Activated CD8-positive, alpha-beta T cell treated with anti-CD3 and anti-CD28 coated beads, Interleukin-2, amount 10 ng/mL, durations not matched to agents 7 days and 5 days (primary cell): Measurements from ENCODE around the gene SRPK1. TPM values are rescaled to one million over a fixed set of nuclear protein-coding genes. Genes with fewer than 3 reads are reported as not detected.

Source experiments
- ATAC-seq: fragments of 150-1000 bp; cut with Tn5 transposase; one replicate; pipeline ENCODE4 v1.10.0; 2021; ENCODE audit warnings: moderate library complexity
- CTCF ChIA-PET: fragments of 350-600 bp; sonication (Branson Sonifier 250); formaldehyde crosslinking; loops from one replicate; lab custom pipeline; 2021; ENCODE audit warnings: antibody characterized with exemption; lab: Charles Lee
- POLR2A ChIA-PET: fragments of 350-600 bp; sonication (Branson Sonifier 250); formaldehyde crosslinking; loops from one replicate; lab custom pipeline; 2021; ENCODE audit warnings: antibody characterized with exemption; lab: Charles Lee
- DNase-seq: peaks from one replicate; pipeline ENCODE4 v3.0.0-alpha.2; 2020
- H3K27ac Mint-ChIP-seq: one replicate; pipeline ENCODE4 v1.8.0; 2021; ENCODE audit warnings: mild to moderate bottlenecking, mixed read lengths
- H3K27me3 Mint-ChIP-seq: one replicate; pipeline ENCODE4 v1.8.0; 2021; ENCODE audit warnings: low read depth, mixed read lengths
- H3K36me3 Mint-ChIP-seq: one replicate; pipeline ENCODE4 v1.8.0; 2021; ENCODE audit warnings: low read depth, mixed read lengths
- H3K4me1 Mint-ChIP-seq: one replicate; pipeline ENCODE4 v1.8.0; 2021; ENCODE audit warnings: low read depth, mixed read lengths
- H3K4me3 Mint-ChIP-seq: one replicate; pipeline ENCODE4 v1.8.0; 2021; ENCODE audit warnings: mild to moderate bottlenecking, mixed read lengths
- H3K9me3 Mint-ChIP-seq: one replicate; pipeline ENCODE4 v1.8.0; 2022; ENCODE audit warnings: mixed read lengths; ENCODE audit not compliant: insufficient read depth
- total RNA-seq, 2 experiments: library from RNA; stranded (reverse); gene quantifications; one replicate each; pipeline ENCODE4 v1.2.3, GENCODE V29; 2021

SRPK1 gene
- total RNA-seq, 2 experiments from 2014 or later = 81.2 to 86.3 TPM

GRCh38 chr6:35842381-35842780, 78.5 kb downstream of the SRPK1 start:
- ChIA-PET CTCF (no interaction called here), POLR2A (no interaction called here)
- Mint-ChIP-seq H3K27me3 (no peaks in the 10 kb centered on the region), H3K4me1 (no peaks in the 10 kb centered on the region), H3K27ac (no peak overlapping the region), H3K9me3 (no peaks in the 10 kb centered on the region), H3K4me3 (no peak overlapping the region), H3K36me3 (peaks cover 58% of the 10 kb centered on the region)
- DNase-seq = no peak
- ATAC-seq = no peak

GRCh38 chr6:35839019-35839418, 81.9 kb downstream of the SRPK1 start:
- POLR2A ChIA-PET = no interaction called here
- no peak overlapping the region for H3K27ac Mint-ChIP-seq
- CTCF ChIA-PET = interaction anchor here (0.8 to 1.3 kb wide), 2 partner anchors 102 to 266 kb away, joined by 3 to 5 read pairs; partner anchors contain the start of gene ARMC12
- no peaks in the 10 kb centered on the region for H3K27me3 Mint-ChIP-seq
- DNase-seq (no peak), ATAC-seq (no peak)
- no peaks in the 10 kb centered on the region for H3K4me1 Mint-ChIP-seq
- H3K4me3 Mint-ChIP-seq = no peak overlapping the region
- H3K36me3 Mint-ChIP-seq = peaks cover 59% of the 10 kb centered on the region
- H3K9me3 Mint-ChIP-seq = no peaks in the 10 kb centered on the region

- Mint-ChIP-seq H3K36me3 (peaks cover 43% of the 10 kb centered on the region), H3K27me3 (no peaks in the 10 kb centered on the region), H3K9me3 (no peaks in the 10 kb centered on the region), H3K27ac (no peak overlapping the region), H3K4me1 (no peaks in the 10 kb centered on the region), H3K4me3 (no peak overlapping the region)
- ATAC-seq = no peak
- ChIA-PET CTCF (no interaction called here), POLR2A (no interaction called here)
- DNase-seq = no peak
These were observed 87.4 kb downstream of the SRPK1 start for GRCh38 chr6:35833536-35833935.

- POLR2A ChIA-PET = no interaction called here
- CTCF ChIA-PET = interaction anchor here (1.2 kb wide), 1 partner anchor 16 kb away, joined by 3 read pairs; no protein-coding TSS in a partner anchor
- peaks cover 29% of the 10 kb centered on the region for H3K36me3 Mint-ChIP-seq
- no peak overlapping the region for H3K4me3 Mint-ChIP-seq
- no peaks in the 10 kb centered on the region for H3K4me1 Mint-ChIP-seq
- no peaks in the 10 kb centered on the region for H3K9me3 Mint-ChIP-seq
- ATAC-seq = no peak
- H3K27ac Mint-ChIP-seq = no peak overlapping the region
- DNase-seq = no peak
- no peaks in the 10 kb centered on the region for H3K27me3 Mint-ChIP-seq
These were observed 89.5 kb downstream of the SRPK1 start for GRCh38 chr6:35831257-35832007.

GRCh38 chr6:35829306-35829705, 91.6 kb downstream of the SRPK1 start:
- Mint-ChIP-seq H3K27me3 (peaks cover 3% of the 10 kb centered on the region), H3K4me1 (no peaks in the 10 kb centered on the region), H3K27ac (no peak overlapping the region), H3K9me3 (no peaks in the 10 kb centered on the region), H3K4me3 (no peak overlapping the region), H3K36me3 (peaks cover 17% of the 10 kb centered on the region)
- ChIA-PET CTCF (no interaction called here), POLR2A (no interaction called here)
- ATAC-seq (no peak), DNase-seq (no peak)

GRCh38 chr6:35824552-35825192, 96.2 kb downstream of the SRPK1 start:
- peaks cover 3% of the 10 kb centered on the region for H3K27me3 Mint-ChIP-seq
- DNase-seq = no peak
- no peak overlapping the region for H3K4me3 Mint-ChIP-seq
- POLR2A ChIA-PET = no interaction called here
- no peak overlapping the region for H3K27ac Mint-ChIP-seq
- no peaks in the 10 kb centered on the region for H3K9me3 Mint-ChIP-seq
- CTCF ChIA-PET = no interaction called here
- no peak for ATAC-seq
- no peaks in the 10 kb centered on the region for H3K4me1 Mint-ChIP-seq
- no peaks in the 10 kb centered on the region for H3K36me3 Mint-ChIP-seq

GRCh38 chr6:35823601-35824000, 97.3 kb downstream of the SRPK1 start:
- Mint-ChIP-seq H3K4me3 (no peak overlapping the region), H3K27ac (no peak overlapping the region), H3K9me3 (no peaks in the 10 kb centered on the region), H3K27me3 (peaks cover 3% of the 10 kb centered on the region), H3K4me1 (no peaks in the 10 kb centered on the region), H3K36me3 (no peaks in the 10 kb centered on the region)
- ChIA-PET POLR2A (no interaction called here), CTCF (no interaction called here)
- no peak for DNase-seq
- no peak for ATAC-seq

- CTCF ChIA-PET = no interaction called here
- H3K27me3 Mint-ChIP-seq = peaks cover 2% of the 10 kb centered on the region
- no peaks in the 10 kb centered on the region for H3K36me3 Mint-ChIP-seq
- POLR2A ChIA-PET = no interaction called here
- no peaks in the 10 kb centered on the region for H3K4me1 Mint-ChIP-seq
- DNase-seq (no peak), ATAC-seq (no peak)
- peaks cover 18% of the 10 kb centered on the region for H3K9me3 Mint-ChIP-seq
- no peak overlapping the region for H3K4me3 Mint-ChIP-seq
- H3K27ac Mint-ChIP-seq = no peak overlapping the region
These were observed 103.4 kb downstream of the SRPK1 start for GRCh38 chr6:35817515-35817914.

GRCh38 chr6:35811699-35811995, 109.3 kb downstream of the SRPK1 start:
- H3K9me3 Mint-ChIP-seq = peaks cover 5% of the 10 kb centered on the region
- DNase-seq = no peak
- no peaks in the 10 kb centered on the region for H3K4me1 Mint-ChIP-seq
- H3K27me3 Mint-ChIP-seq = no peaks in the 10 kb centered on the region
- no peak overlapping the region for H3K4me3 Mint-ChIP-seq
- CTCF ChIA-PET = no interaction called here
- no peak overlapping the region for H3K27ac Mint-ChIP-seq
- ATAC-seq = no peak
- POLR2A ChIA-PET = no interaction called here
- no peaks in the 10 kb centered on the region for H3K36me3 Mint-ChIP-seq

GRCh38 chr6:35810971-35811698, 109.8 kb downstream of the SRPK1 start:
- no peak for DNase-seq
- H3K4me3 Mint-ChIP-seq = no peak overlapping the region
- H3K27ac Mint-ChIP-seq = no peak overlapping the region
- no peaks in the 10 kb centered on the region for H3K36me3 Mint-ChIP-seq
- no peaks in the 10 kb centered on the region for H3K4me1 Mint-ChIP-seq
- no peak for ATAC-seq
- H3K27me3 Mint-ChIP-seq = no peaks in the 10 kb centered on the region
- ChIA-PET CTCF (no interaction called here), POLR2A (no interaction called here)
- H3K9me3 Mint-ChIP-seq = peaks cover 4% of the 10 kb centered on the region

- Mint-ChIP-seq H3K27me3 (peaks cover 2% of the 10 kb centered on the region), H3K9me3 (no peaks in the 10 kb centered on the region)
These were observed 111.1 kb downstream of the SRPK1 start for GRCh38 chr6:35809809-35810208.

GRCh38 chr6:35808688-35809087, 112.2 kb downstream of the SRPK1 start:
- ATAC-seq (no peak), DNase-seq (no peak)
- H3K4me1 Mint-ChIP-seq = peaks cover 2% of the 10 kb centered on the region
- ChIA-PET CTCF (no interaction called here), POLR2A (no interaction called here)
- no peak overlapping the region for H3K27ac Mint-ChIP-seq
- H3K36me3 Mint-ChIP-seq = no peaks in the 10 kb centered on the region
- H3K9me3 Mint-ChIP-seq = no peaks in the 10 kb centered on the region
- no peak overlapping the region for H3K4me3 Mint-ChIP-seq
- peaks cover 2% of the 10 kb centered on the region for H3K27me3 Mint-ChIP-seq

More at GRCh38 chr6:35809809-35810208, 111.1 kb downstream of the SRPK1 start:
- H3K4me3 Mint-ChIP-seq = no peak overlapping the region
- no peak overlapping the region for H3K27ac Mint-ChIP-seq
- CTCF ChIA-PET = no interaction called here
- peaks cover under 1% of the 10 kb centered on the region for H3K4me1 Mint-ChIP-seq
- ATAC-seq = no peak
- POLR2A ChIA-PET = no interaction called here
- DNase-seq = no peak
- H3K36me3 Mint-ChIP-seq = no peaks in the 10 kb centered on the region
